NAMALWA (cell line): ENCODE data around the gene MASP2.
A peak's percentile ranks its signal among the peaks of the same experiment; 100 is the strongest.
"Not testable (repeated sequence)": the region's sequence is repeated elsewhere in the genome, so short reads cannot be mapped to it uniquely, and the experiment has no call there.

ENCODE experiments used
- DNase-seq: peaks from one replicate; pipeline ENCODE4 v3.0.0-alpha.2; 2015; ENCODE audit warnings: low spot score

MASP2 gene

GRCh38 chr1:11037740-11038182 lies 9.3 kb downstream of the MASP2 start:
- peak; percentile 96 for DNase-seq

- not testable (repeated sequence) for DNase-seq
Observed at GRCh38 chr1:11037019-11037739, 9.9 kb downstream of the MASP2 start.

- DNase-seq: no peak
Observed at GRCh38 chr1:11031624-11032262, 15.3 kb downstream of the MASP2 start.

GRCh38 chr1:11030865-11031264 lies 16.2 kb downstream of the MASP2 start:
- DNase-seq: no peak

- DNase-seq: no peak
Observed at GRCh38 chr1:11028018-11028417, 19.0 kb downstream of the MASP2 start.

GRCh38 chr1:11027316-11027715 lies 19.7 kb downstream of the MASP2 start:
- DNase-seq: no peak

GRCh38 chr1:11026903-11027302 lies 20.1 kb downstream of the MASP2 start:
- no peak for DNase-seq

- no peak for DNase-seq
Observed at GRCh38 chr1:11026052-11026451, 21.0 kb downstream of the MASP2 start.

- no peak for DNase-seq
Observed at GRCh38 chr1:11025618-11026017, 21.4 kb downstream of the MASP2 start.

- no peak for DNase-seq
Observed at GRCh38 chr1:11024874-11025203, 22.2 kb downstream of the MASP2 start.

GRCh38 chr1:11024154-11024873 lies 22.7 kb downstream of the MASP2 start:
- DNase-seq: no peak

GRCh38 chr1:11023201-11023600 lies 23.8 kb downstream of the MASP2 start:
- no peak for DNase-seq

GRCh38 chr1:11019971-11020370 lies 27.1 kb downstream of the MASP2 start:
- no peak for DNase-seq

GRCh38 chr1:11019358-11019757 lies 27.7 kb downstream of the MASP2 start:
- DNase-seq: not testable (repeated sequence)

GRCh38 chr1:11013160-11013531 lies 33.9 kb downstream of the MASP2 start:
- no peak for DNase-seq

GRCh38 chr1:11012260-11013159 lies 34.5 kb downstream of the MASP2 start, which contains the start of gene TARDBP:
TARDBP (plus strand) TSS chr1:11012654; CDS start chr1:11013728, 1,074 bp downstream.
- peak; percentile 94 for DNase-seq

GRCh38 chr1:11000526-11000925 lies 46.5 kb downstream of the MASP2 start:
- no peak for DNase-seq

GRCh38 chr1:10996100-10996499 lies 50.9 kb downstream of the MASP2 start:
- DNase-seq: no peak

GRCh38 chr1:10992864-10993263 lies 54.2 kb downstream of the MASP2 start:
- no peak for DNase-seq

GRCh38 chr1:10992004-10992403 lies 55.0 kb downstream of the MASP2 start:
- not testable (repeated sequence) for DNase-seq

GRCh38 chr1:10990828-10991227 lies 56.2 kb downstream of the MASP2 start:
- no peak for DNase-seq

- DNase-seq: not testable (repeated sequence)
Observed at GRCh38 chr1:10989920-10990516, 57.0 kb downstream of the MASP2 start.
